ENCODE data around the gene SUSD3.

SUSD3 gene

GRCh38 chr9:93110311-93110855, 51.9 kb downstream of the SUSD3 start:
- H3K36me3 ChIP-seq (ENCODE audit: control insufficient read depth, low read length), result no peaks in the 10 kb centered on the region; the same call in 1 of the 2 replicates
- H3K27ac ChIP-seq (ENCODE audit: low read depth, low read length), result no peak overlapping the region
- H4K20me1 ChIP-seq (ENCODE audit: control insufficient read depth, insufficient read depth, low read depth, low read length), result no peaks in the 10 kb centered on the region
- peaks cover 55% of the 10 kb centered on the region for H3K4me1 ChIP-seq (ENCODE audit: control insufficient read depth, low read length)
- no peaks in the 10 kb centered on the region for H3K9me3 ChIP-seq (ENCODE audit: control insufficient read depth, insufficient read depth, low read length)
- no peaks in the 10 kb centered on the region for H3K9me2 ChIP-seq (replicated peaks; ENCODE audit: control insufficient read depth, low read length)
- no peaks in the 10 kb centered on the region for H3K27me3 ChIP-seq (ENCODE audit: control insufficient read depth, low read length)
- H3K79me2 ChIP-seq (ENCODE audit: control insufficient read depth, low read length), result no peaks in the 10 kb centered on the region
- no peak overlapping the region for H3K4me3 ChIP-seq (ENCODE audit: low read length)
- no peaks in the 10 kb centered on the region for H3F3A ChIP-seq (ENCODE audit: control insufficient read depth, insufficient read depth)
- no peak overlapping the region for H3K4me2 ChIP-seq (ENCODE audit: low read length)
- TF ChIP-seq EZH2phosphoT487 (IDR thresholded peaks at IDR 0.05; ENCODE audit: borderline replicate concordance, low read length) (no peak), CTCF (IDR thresholded peaks at IDR 0.05; ENCODE audit: low read depth, low read length, poor library complexity, severe bottlenecking) (no peak)

GRCh38 chr9:93111001-93111370, 52.5 kb downstream of the SUSD3 start:
- Histone ChIP-seq H3K9me2 (replicated peaks; ENCODE audit: control insufficient read depth, low read length) (no peaks in the 10 kb centered on the region), H3K79me2 (ENCODE audit: control insufficient read depth, low read length) (no peaks in the 10 kb centered on the region), H3F3A (ENCODE audit: control insufficient read depth, insufficient read depth) (no peaks in the 10 kb centered on the region), H4K20me1 (ENCODE audit: control insufficient read depth, insufficient read depth, low read depth, low read length) (no peaks in the 10 kb centered on the region), H3K9me3 (ENCODE audit: control insufficient read depth, insufficient read depth, low read length) (no peaks in the 10 kb centered on the region), H3K4me3 (ENCODE audit: low read length) (no peak overlapping the region), H3K4me2 (ENCODE audit: low read length) (no peak overlapping the region), H3K27me3 (ENCODE audit: control insufficient read depth, low read length) (no peaks in the 10 kb centered on the region), H3K27ac (ENCODE audit: low read depth, low read length) (no peak overlapping the region), H3K4me1 (ENCODE audit: control insufficient read depth, low read length) (peaks cover 53% of the 10 kb centered on the region), H3K36me3 (ENCODE audit: control insufficient read depth, low read length) (no peaks in the 10 kb centered on the region; the same call in 1 of the 2 replicates)
- TF ChIP-seq EZH2phosphoT487 (IDR thresholded peaks at IDR 0.05; ENCODE audit: borderline replicate concordance, low read length) (no peak), CTCF (IDR thresholded peaks at IDR 0.05; ENCODE audit: low read depth, low read length, poor library complexity, severe bottlenecking) (no peak)

- Histone ChIP-seq H4K20me1 (ENCODE audit: control insufficient read depth, insufficient read depth, low read depth, low read length) (no peaks in the 10 kb centered on the region), H3K4me1 (ENCODE audit: control insufficient read depth, low read length) (peaks cover 51% of the 10 kb centered on the region), H3K79me2 (ENCODE audit: control insufficient read depth, low read length) (no peaks in the 10 kb centered on the region), H3K27me3 (ENCODE audit: control insufficient read depth, low read length) (no peaks in the 10 kb centered on the region), H3K4me2 (ENCODE audit: low read length) (no peak overlapping the region), H3F3A (ENCODE audit: control insufficient read depth, insufficient read depth) (no peaks in the 10 kb centered on the region), H3K9me2 (replicated peaks; ENCODE audit: control insufficient read depth, low read length) (no peaks in the 10 kb centered on the region), H3K27ac (ENCODE audit: low read depth, low read length) (no peak overlapping the region), H3K36me3 (ENCODE audit: control insufficient read depth, low read length) (no peaks in the 10 kb centered on the region; the same call in 1 of the 2 replicates), H3K4me3 (ENCODE audit: low read length) (no peak overlapping the region), H3K9me3 (ENCODE audit: control insufficient read depth, insufficient read depth, low read length) (no peaks in the 10 kb centered on the region)
- TF ChIP-seq CTCF (IDR thresholded peaks at IDR 0.05; ENCODE audit: low read depth, low read length, poor library complexity, severe bottlenecking) (no peak), EZH2phosphoT487 (IDR thresholded peaks at IDR 0.05; ENCODE audit: borderline replicate concordance, low read length) (no peak)
Observed at GRCh38 chr9:93111371-93112115, 53.0 kb downstream of the SUSD3 start.
